AG09319 (cell line): ENCODE results near the gene NOL4L.

Experiments used
- DNase-seq: peaks from one replicate; pipeline ENCODE4 v3.0.0-alpha.2; 2010; ENCODE audit warnings: low read depth; ENCODE audit errors: extremely low read depth
- CTCF ChIP-seq: IDR thresholded peaks from 2 replicates; pipeline ENCODE4 v1.5.1; 2011; ENCODE audit warnings: low read depth, mild to moderate bottlenecking, inconsistent platforms, low read length, moderate library complexity

The NOL4L gene

GRCh38 chr20:32608664-32609015 lies 23.5 kb upstream of the NOL4L start:
- no peak for TF ChIP-seq CTCF

DNA sequence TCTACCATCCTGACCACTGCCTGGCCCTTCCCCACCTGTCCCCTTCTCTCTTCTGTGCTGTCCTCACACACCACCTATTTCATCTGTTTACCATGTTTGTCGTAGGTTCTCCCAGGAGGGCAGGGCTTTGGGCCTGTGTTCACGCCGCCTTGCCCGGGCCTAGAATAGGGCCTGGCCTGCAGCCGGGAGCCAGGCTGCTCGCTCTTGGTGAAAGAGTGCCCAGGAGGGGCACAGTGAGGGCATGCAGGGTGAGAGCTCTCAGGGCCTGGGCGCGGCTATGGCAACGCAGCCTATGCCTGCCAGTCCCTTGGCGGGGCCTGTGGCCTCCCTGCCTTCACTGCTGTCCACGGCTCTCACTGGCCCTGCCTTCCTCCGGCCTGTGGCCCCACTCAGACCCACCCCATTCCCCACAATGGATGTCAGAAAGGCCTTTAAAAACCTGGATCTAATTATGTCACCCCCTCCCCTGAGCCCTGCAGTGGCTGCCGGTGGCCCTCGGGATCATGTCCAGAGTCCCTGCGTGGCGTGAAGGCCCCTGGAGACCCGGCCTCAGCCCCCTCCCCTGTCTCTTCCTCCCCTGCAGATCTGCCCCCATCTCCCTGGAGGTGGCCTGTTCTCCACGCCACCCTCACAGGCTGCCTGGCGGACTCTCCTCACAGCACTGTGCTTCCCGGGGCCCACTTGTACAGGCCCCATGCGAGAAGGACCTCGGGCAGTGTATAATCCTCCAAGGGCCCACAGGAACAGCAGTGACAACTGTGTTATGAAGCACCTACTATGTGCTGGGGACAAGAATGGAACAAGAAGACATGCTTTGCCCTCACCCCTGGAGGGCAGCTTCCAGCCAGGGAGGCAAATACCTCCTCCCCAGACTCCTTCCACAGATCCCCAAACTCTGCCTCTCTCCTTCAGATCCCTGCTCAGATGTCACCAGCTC lies 22.9 kb upstream of the NOL4L start:
- no peak for DNase-seq
- no peak for TF ChIP-seq CTCF

More at GRCh38 chr20:32608664-32609015, 23.5 kb upstream of the NOL4L start:
- DNase-seq, result no peak

- TF ChIP-seq CTCF, result no peak
- DNase-seq, result no peak
These were observed 22.2 kb upstream of the NOL4L start for GRCh38 chr20:32607324-32607723.

DNA sequence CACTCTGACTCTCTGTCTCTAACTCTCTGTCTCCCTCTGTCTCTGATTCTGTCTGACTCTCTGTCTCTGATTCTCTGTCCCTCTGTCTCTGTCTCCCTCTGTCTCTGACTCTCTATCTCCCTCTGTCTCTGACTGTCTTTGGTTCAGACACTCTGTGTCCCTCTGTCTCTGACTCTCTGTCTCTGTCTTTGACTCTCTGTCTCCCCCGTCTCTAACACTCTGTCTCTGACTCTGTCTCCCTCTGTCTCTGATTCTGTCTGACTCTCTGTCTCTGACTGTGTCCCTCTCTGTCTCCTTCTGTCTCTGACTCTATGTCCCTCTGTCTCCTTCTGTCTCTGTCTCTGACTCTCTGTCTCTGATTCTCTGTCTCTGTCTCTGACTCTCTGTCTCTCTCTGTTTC lies 21.7 kb upstream of the NOL4L start:
- no peak for TF ChIP-seq CTCF
- DNase-seq, result no peak

DNA sequence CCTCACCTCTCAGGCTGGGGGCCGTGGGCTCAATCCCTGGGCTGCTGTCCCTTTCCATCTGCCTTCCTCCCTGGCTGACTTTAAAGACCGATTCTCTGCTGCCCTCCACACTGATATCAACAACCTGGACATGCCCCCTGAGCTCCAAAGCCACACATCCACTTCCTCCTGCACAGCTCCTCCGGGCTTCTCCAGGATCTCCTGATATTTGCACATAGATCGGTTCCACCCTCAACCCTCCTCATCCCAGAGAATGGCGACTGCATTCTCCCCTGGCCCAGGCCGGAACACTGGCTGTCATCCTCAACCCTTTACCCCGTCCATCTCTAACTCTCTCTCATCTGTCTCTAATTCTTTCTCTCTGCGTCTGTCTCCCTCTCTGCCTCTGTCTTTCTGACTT lies 21.0 kb upstream of the NOL4L start:
- DNase-seq, result no peak
- no peak for TF ChIP-seq CTCF

DNA sequence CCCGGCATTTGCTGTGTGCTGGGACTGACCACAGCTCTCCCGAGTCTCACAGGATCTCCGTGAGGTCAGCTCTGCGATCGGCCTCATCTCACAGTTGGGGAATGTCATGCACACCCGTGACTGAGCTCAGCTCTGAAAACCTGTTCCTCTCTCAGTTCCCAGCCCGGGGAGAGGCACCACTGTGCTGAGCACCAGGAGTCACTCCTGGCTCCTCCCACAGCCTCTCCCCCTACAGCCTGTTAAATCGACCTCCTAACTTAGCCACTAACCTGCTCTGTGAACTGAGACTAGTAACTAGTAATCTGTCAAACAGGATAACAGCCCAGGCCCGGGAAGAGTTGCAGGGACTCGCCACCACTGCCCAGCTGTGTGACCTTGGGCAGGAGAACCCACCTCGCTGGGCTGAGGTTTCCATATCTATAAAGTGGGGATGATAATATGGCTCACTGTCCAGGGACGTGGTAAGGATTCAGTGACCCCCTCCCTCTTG lies 20.1 kb upstream of the NOL4L start:
- no peak for DNase-seq

More for the DNA sequence above, 20.1 kb upstream of the NOL4L start:
- TF ChIP-seq CTCF, result no peak
